Measurements from ENCODE around the gene RAB7B. TPM values are rescaled to one million over a fixed set of nuclear protein-coding genes. Genes with fewer than 3 reads are reported as not detected.

RAB7B gene
- total RNA-seq, 2 donors from 2014 or later = 0.78 TPM; not detected in 1

DNA sequence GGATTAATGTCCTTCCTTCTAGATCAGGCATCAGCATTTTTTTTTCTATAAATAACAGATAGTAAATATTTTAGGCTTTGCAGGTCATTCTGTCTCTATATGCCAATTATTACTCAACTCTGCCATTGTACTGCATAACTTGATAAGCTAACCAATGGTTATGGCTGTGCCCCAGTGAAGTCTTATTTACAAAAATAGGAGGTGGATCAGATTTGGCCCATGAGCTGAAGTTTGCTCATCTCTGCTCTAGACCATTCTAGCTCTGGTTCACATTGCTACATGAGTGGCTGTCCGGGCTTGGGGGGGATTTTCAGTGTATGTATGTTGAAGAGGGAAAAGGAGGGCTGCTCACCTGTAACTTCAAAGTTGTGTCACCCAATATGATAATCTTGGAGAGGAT is 10.1 kb downstream of the RAB7B start:
- no peak for ATAC-seq
- Histone ChIP-seq H3K27me3 (no peaks in the 10 kb centered on the region), H3K9me3 (no peaks in the 10 kb centered on the region), H3K4me3 (no peak overlapping the region), H3K4me1 (no peaks in the 10 kb centered on the region), H3K27ac (no peak overlapping the region), H3K36me3 (replicated peaks in 1 of 2; ENCODE audit: insufficient read depth in 1 of 2, low read depth in 2 of 2) (no peaks in the 10 kb centered on the region)
- intact Hi-C loops (cut with DNase I) = no loop called here
- TF ChIP-seq POLR2A (IDR thresholded peaks at IDR 0.05) = no peak
- TF ChIP-seq, protein P1, sequence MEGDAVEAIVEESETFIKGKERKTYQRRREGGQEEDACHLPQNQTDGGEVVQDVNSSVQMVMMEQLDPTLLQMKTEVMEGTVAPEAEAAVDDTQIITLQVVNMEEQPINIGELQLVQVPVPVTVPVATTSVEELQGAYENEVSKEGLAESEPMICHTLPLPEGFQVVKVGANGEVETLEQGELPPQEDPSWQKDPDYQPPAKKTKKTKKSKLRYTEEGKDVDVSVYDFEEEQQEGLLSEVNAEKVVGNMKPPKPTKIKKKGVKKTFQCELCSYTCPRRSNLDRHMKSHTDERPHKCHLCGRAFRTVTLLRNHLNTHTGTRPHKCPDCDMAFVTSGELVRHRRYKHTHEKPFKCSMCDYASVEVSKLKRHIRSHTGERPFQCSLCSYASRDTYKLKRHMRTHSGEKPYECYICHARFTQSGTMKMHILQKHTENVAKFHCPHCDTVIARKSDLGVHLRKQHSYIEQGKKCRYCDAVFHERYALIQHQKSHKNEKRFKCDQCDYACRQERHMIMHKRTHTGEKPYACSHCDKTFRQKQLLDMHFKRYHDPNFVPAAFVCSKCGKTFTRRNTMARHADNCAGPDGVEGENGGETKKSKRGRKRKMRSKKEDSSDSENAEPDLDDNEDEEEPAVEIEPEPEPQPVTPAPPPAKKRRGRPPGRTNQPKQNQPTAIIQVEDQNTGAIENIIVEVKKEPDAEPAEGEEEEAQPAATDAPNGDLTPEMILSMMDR (IDR thresholded peaks at IDR 0.05) = no peak
- DNase-seq = no peak
- WGBS, 2 donors = 82 to 86% methylated on average over 1 of the region's 1 CpG

- intact Hi-C loops (cut with DNase I) = no loop called here
- TF ChIP-seq POLR2A (IDR thresholded peaks at IDR 0.05) = no peak
- TF ChIP-seq, protein P1 (IDR thresholded peaks at IDR 0.05) = no peak
- Histone ChIP-seq H3K27me3 (no peaks in the 10 kb centered on the region), H3K27ac (no peak overlapping the region), H3K4me1 (peaks cover under 1% of the 10 kb centered on the region), H3K4me3 (no peak overlapping the region), H3K36me3 (replicated peaks in 1 of 2; ENCODE audit: insufficient read depth in 1 of 2, low read depth in 2 of 2) (no peaks in the 10 kb centered on the region), H3K9me3 (no peaks in the 10 kb centered on the region)
- 81 to 93% methylated on average over 6 to 14 of the region's 14 CpGs for WGBS, 2 donors
- DNase-seq = no peak
- ATAC-seq = no peak
These were observed 10.8 kb downstream of the RAB7B start for GRCh38 chr1:205992218-205992882.

DNA sequence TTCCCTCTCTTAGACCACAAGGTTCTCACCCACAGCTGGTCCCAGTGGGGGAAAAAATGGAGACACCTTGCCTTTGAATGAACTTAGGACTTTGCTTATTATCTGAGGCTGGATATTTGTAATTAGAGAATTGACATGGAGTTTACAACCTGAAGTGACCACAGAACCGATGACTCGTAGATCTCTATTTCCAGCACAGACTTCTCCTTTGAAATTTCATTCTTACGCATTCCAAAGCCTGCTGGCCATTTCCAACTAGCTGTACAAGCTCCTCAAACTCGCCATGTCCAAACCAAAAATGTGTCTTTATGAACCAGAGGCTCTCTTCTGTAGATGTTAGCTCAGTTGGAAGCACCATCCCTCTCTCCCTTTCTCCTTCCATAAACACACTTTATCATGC is 12.0 kb downstream of the RAB7B start:
- no peaks in the 10 kb centered on the region for H3K9me3 ChIP-seq
- H3K27me3 ChIP-seq = no peaks in the 10 kb centered on the region
- H3K4me1 ChIP-seq = peaks cover 8% of the 10 kb centered on the region
- no peak for TF ChIP-seq POLR2A (IDR thresholded peaks at IDR 0.05)
- TF ChIP-seq, protein P1 (IDR thresholded peaks at IDR 0.05) = no peak
- H3K27ac ChIP-seq = no peak overlapping the region
- intact Hi-C loops (cut with DNase I) = no loop called here
- DNase-seq (no peak), ATAC-seq (no peak)
- WGBS, 2 donors = 81 to 82% methylated on average over 4 of the region's 4 CpGs
- H3K4me3 ChIP-seq = no peak overlapping the region
- no peaks in the 10 kb centered on the region for H3K36me3 ChIP-seq (replicated peaks in 1 of 2; ENCODE audit: insufficient read depth in 1 of 2, low read depth in 2 of 2)

GRCh38 chr1:205990226-205990625 is 13.0 kb downstream of the RAB7B start:
- 43 to 47% methylated on average over 2 of the region's 2 CpGs for WGBS, 2 donors
- Histone ChIP-seq H3K27ac (no peak overlapping the region), H3K27me3 (no peaks in the 10 kb centered on the region), H3K9me3 (no peaks in the 10 kb centered on the region), H3K4me3 (no peak overlapping the region), H3K36me3 (replicated peaks in 1 of 2; ENCODE audit: insufficient read depth in 1 of 2, low read depth in 2 of 2) (no peaks in the 10 kb centered on the region), H3K4me1 (peaks cover 9% of the 10 kb centered on the region)
- no peak for TF ChIP-seq POLR2A (IDR thresholded peaks at IDR 0.05)
- TF ChIP-seq, protein P1 (IDR thresholded peaks at IDR 0.05) = no peak
- DNase-seq (no peak), ATAC-seq (no peak)
- intact Hi-C loops (cut with DNase I) = no loop called here

DNA sequence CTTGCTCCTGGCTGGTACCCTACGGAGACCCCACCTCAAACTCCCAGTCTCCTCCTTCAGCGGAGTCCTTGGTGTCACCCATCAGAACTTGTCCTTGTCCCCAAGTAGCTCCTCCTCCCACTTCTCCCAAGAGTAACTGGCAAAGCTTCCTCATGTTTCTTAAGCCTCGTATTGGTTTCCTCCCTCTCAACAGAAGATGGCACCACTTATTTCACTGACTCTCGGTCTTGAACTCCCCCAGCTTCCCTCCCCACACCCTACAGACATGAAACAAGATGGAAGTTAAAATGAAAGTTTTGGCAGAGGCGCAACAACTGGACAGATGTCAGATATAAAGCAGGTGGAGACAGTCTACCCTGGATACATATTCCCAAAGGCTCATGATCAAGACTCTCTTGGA is 13.4 kb downstream of the RAB7B start:
- H3K36me3 ChIP-seq (replicated peaks in 1 of 2; ENCODE audit: insufficient read depth in 1 of 2, low read depth in 2 of 2) = no peaks in the 10 kb centered on the region
- no peak for DNase-seq
- 59 to 66% methylated on average over 5 of the region's 5 CpGs for WGBS, 2 donors
- peaks cover 13% of the 10 kb centered on the region for H3K4me1 ChIP-seq
- H3K4me3 ChIP-seq = no peak overlapping the region
- H3K9me3 ChIP-seq = no peaks in the 10 kb centered on the region
- no peak for TF ChIP-seq POLR2A (IDR thresholded peaks at IDR 0.05)
- TF ChIP-seq, protein P1 (IDR thresholded peaks at IDR 0.05) = no peak
- intact Hi-C loops (cut with DNase I) = no loop called here
- no peaks in the 10 kb centered on the region for H3K27me3 ChIP-seq
- no peak for ATAC-seq
- H3K27ac ChIP-seq = no peak overlapping the region

Data from body of pancreas (tissue), 4 donors.